ENCODE results near the gene NOTO. TPM values are rescaled to one million over a fixed set of nuclear protein-coding genes. Genes with fewer than 3 reads are reported as not detected.

The NOTO gene
- total RNA-seq, 4 donors from 2014 or later = not detected

GRCh38 chr2:73258913-73259215, 56.5 kb downstream of the NOTO start:
- no peak overlapping the region for H3K4me3 ChIP-seq
- TF ChIP-seq CTCF (IDR thresholded peaks at IDR 0.05) (no peak), POLR2A (IDR thresholded peaks at IDR 0.05) (no peak), EP300 (IDR thresholded peaks at IDR 0.05) (no peak)
- no peak for DNase-seq (ENCODE audit: low spot score in 2 of 2)

GRCh38 chr2:73259276-73259675, 56.9 kb downstream of the NOTO start:
- H3K4me1 ChIP-seq = no peaks in the 10 kb centered on the region
- DNase-seq (ENCODE audit: low spot score in 2 of 2) = no peak

More at GRCh38 chr2:73258913-73259215, 56.5 kb downstream of the NOTO start:
- Histone ChIP-seq H3K36me3 (peaks cover 0 to 21% (median 0%) of the 10 kb centered on the region in 3 donors), H3K9me3 (no peaks in the 10 kb centered on the region), H3K4me1 (no peaks in the 10 kb centered on the region), H3K27ac (no peak overlapping the region), H3K27me3 (no peaks in the 10 kb centered on the region)
- 99% methylated on average over 9 of the region's 9 CpGs for WGBS, 2 donors

GRCh38 chr2:73259704-73260337, 57.4 kb downstream of the NOTO start:
- H3K27me3 ChIP-seq = no peaks in the 10 kb centered on the region
- H3K4me3 ChIP-seq = no peak overlapping the region
- no peaks in the 10 kb centered on the region for H3K9me3 ChIP-seq
- H3K36me3 ChIP-seq = peaks cover 0 to 11% (median 0%) of the 10 kb centered on the region in 3 donors
- DNase-seq (ENCODE audit: low spot score in 2 of 2) = no peak
- TF ChIP-seq EP300 (IDR thresholded peaks at IDR 0.05) (no peak), CTCF (IDR thresholded peaks at IDR 0.05) (no peak), POLR2A (IDR thresholded peaks at IDR 0.05) (no peak)
- WGBS, 2 donors = 64 to 76% methylated on average over 4 of the region's 4 CpGs
- H3K4me1 ChIP-seq = no peaks in the 10 kb centered on the region
- H3K27ac ChIP-seq = no peak overlapping the region

More at GRCh38 chr2:73259276-73259675, 56.9 kb downstream of the NOTO start:
- 83 to 90% methylated on average over 8 of the region's 8 CpGs for WGBS, 2 donors
- TF ChIP-seq CTCF (IDR thresholded peaks at IDR 0.05) (no peak), POLR2A (IDR thresholded peaks at IDR 0.05) (no peak), EP300 (IDR thresholded peaks at IDR 0.05) (no peak)
- Histone ChIP-seq H3K36me3 (peaks cover 0 to 17% (median 0%) of the 10 kb centered on the region in 3 donors), H3K9me3 (no peaks in the 10 kb centered on the region), H3K4me3 (no peak overlapping the region), H3K27me3 (no peaks in the 10 kb centered on the region), H3K27ac (no peak overlapping the region)

GRCh38 chr2:73260338-73260984, 58.1 kb downstream of the NOTO start:
- Histone ChIP-seq H3K4me3 (no peak overlapping the region), H3K9me3 (no peaks in the 10 kb centered on the region), H3K36me3 (peaks cover 0 to 5% (median 0%) of the 10 kb centered on the region in 3 donors), H3K27me3 (no peaks in the 10 kb centered on the region), H3K4me1 (no peaks in the 10 kb centered on the region), H3K27ac (no peak overlapping the region)
- 25 to 30% methylated on average over 10 to 16 of the region's 17 CpGs for WGBS, 2 donors
- no peak for TF ChIP-seq EP300 (IDR thresholded peaks at IDR 0.05)
- no peak for TF ChIP-seq CTCF (IDR thresholded peaks at IDR 0.05)
- no peak for TF ChIP-seq POLR2A (IDR thresholded peaks at IDR 0.05)
- no peak for DNase-seq (ENCODE audit: low spot score in 2 of 2)

Other genes with a start within 250 kb of the NOTO start
- 10 to 100 TPM; 13.8 to 58.1 (median 21.7) TPM for gene SFXN5, start 130.9 kb upstream of the NOTO start, total RNA-seq
- gene RAB11FIP5, start 89.6 kb upstream of the NOTO start, total RNA-seq = 10 to 100 TPM; 35.7 to 40.4 (median 39.4) TPM
- gene SMYD5, start 11.7 kb downstream of the NOTO start, total RNA-seq = 10 to 100 TPM; 13.8 to 32.4 (median 18.7) TPM
- gene PRADC1, start 30.7 kb downstream of the NOTO start, total RNA-seq = 10 to 100 TPM; 14.4 to 31.5 (median 21.5) TPM
- gene CCT7, start 31.7 kb downstream of the NOTO start, total RNA-seq = 100 to 1,000 TPM; 194 to 245 (median 212) TPM
- 10 to 100 TPM in 1 of 4 donors, 1 to 10 TPM in 2, under 1 TPM in 1; 0.84 to 13.9 (median 4.4) TPM for gene FBXO41, start 81.9 kb downstream of the NOTO start, total RNA-seq
- gene EGR4, start 91.0 kb downstream of the NOTO start, total RNA-seq = not detected
- gene ALMS1, start 183.3 kb downstream of the NOTO start, total RNA-seq = 10 to 100 TPM; 38.0 to 57.3 (median 49.8) TPM